IMR-90 (cell line): Measurements from ENCODE around the gene MLF2. TPM values are rescaled to one million over a fixed set of nuclear protein-coding genes. Genes with fewer than 3 reads are reported as not detected.

Experiments used
- ATAC-seq: fragments of 200-7000 bp; cut with Tn5 transposase; 2 replicates; pipeline ENCODE4 v1.9.1; 2020; ENCODE audit warnings: low read depth, mild to moderate bottlenecking, moderate library complexity
- BruUV-seq: library from RNA; stranded (reverse); fragments of 400-500 nt; replicated peaks from 2 replicates; lab custom pipeline; 2021; lab: Mats Ljungman, UMichigan
- CTCF ChIA-PET: fragments of 300-600 bp; formaldehyde crosslinking; extraction: SDS; loops from one replicate; lab custom pipeline; 2021; ENCODE audit warnings: antibody characterized with exemption; lab: Yijun Ruan, JAX
- POLR2A ChIA-PET: fragments of 300-600 bp; sonication (Branson Sonifier 250); formaldehyde crosslinking; loops from one replicate; lab custom pipeline; 2022; ENCODE audit warnings: antibody characterized with exemption; ENCODE audit not compliant: unreplicated experiment; lab: Charles Lee
- DNase-seq: peaks from one replicate; pipeline ENCODE4 v3.0.0; 2013
- H2AFZ ChIP-seq: replicated peaks from 2 replicates; pipeline ENCODE3; 2013; ENCODE audit warnings: low read length, mild to moderate bottlenecking; ENCODE audit not compliant: poor library complexity
- H2AK5ac ChIP-seq: 2 replicates; pipeline ENCODE4 v1.6.1; 2013; ENCODE audit warnings: low read depth, low read length, inconsistent platforms
- H2AK9ac ChIP-seq: replicated peaks from 2 replicates; pipeline ENCODE3; 2013; ENCODE audit warnings: mild to moderate bottlenecking, low read depth, low read length, moderate library complexity; ENCODE audit not compliant: poor library complexity
- H2BK120ac ChIP-seq: 2 replicates; pipeline ENCODE4 v1.6.1; 2013; ENCODE audit warnings: low read depth, low read length, inconsistent platforms
- H2BK15ac ChIP-seq: 3 replicates; pipeline ENCODE4 v1.6.1; 2013; ENCODE audit warnings: low read depth, low read length, inconsistent platforms
- H2BK20ac ChIP-seq: 2 replicates; pipeline ENCODE4 v1.6.1; 2013; ENCODE audit warnings: low read depth, mild to moderate bottlenecking, inconsistent platforms, low read length, moderate library complexity
- H2BK5ac ChIP-seq: 2 replicates; pipeline ENCODE4 v1.6.1; 2013; ENCODE audit warnings: mild to moderate bottlenecking, low read depth, low read length, inconsistent platforms; ENCODE audit not compliant: poor library complexity, severe bottlenecking
- H3K14ac ChIP-seq: replicated peaks from 2 replicates; pipeline ENCODE4 v1.6.1; 2013; ENCODE audit warnings: low read depth, low read length, inconsistent platforms
- H3K18ac ChIP-seq: 2 replicates; pipeline ENCODE4 v1.6.1; 2013; ENCODE audit warnings: low read depth, low read length, control low read depth
- H3K23ac ChIP-seq: 2 replicates; pipeline ENCODE4 v1.6.1; 2013; ENCODE audit warnings: low read depth, low read length, inconsistent platforms
- H3K27ac ChIP-seq: 2 replicates; pipeline ENCODE4 v1.5.1; 2013; ENCODE audit warnings: mild to moderate bottlenecking, control low read depth, low read length; ENCODE audit not compliant: insufficient read depth
- H3K27me3 ChIP-seq: 2 replicates; pipeline ENCODE4 v1.6.1; 2013; ENCODE audit warnings: low read length; ENCODE audit not compliant: control insufficient read depth, insufficient read depth
- H3K36me3 ChIP-seq: 2 replicates; pipeline ENCODE4 v1.6.1; 2013; ENCODE audit warnings: low read length, mixed read lengths; ENCODE audit not compliant: control insufficient read depth, insufficient read depth
- H3K4ac ChIP-seq: 2 replicates; pipeline ENCODE4 v1.6.1; 2013; ENCODE audit warnings: low read depth, low read length, inconsistent platforms
- H3K4me1 ChIP-seq: 2 replicates; pipeline ENCODE4 v1.6.1; 2013; ENCODE audit warnings: low read length, mixed read lengths; ENCODE audit not compliant: control insufficient read depth, insufficient read depth
- H3K4me2 ChIP-seq: 2 replicates; pipeline ENCODE4 v1.6.1; 2013; ENCODE audit warnings: low read depth, mild to moderate bottlenecking, control low read depth, low read length, moderate library complexity
- H3K4me3 ChIP-seq: 2 replicates; pipeline ENCODE4 v1.5.1; 2013; ENCODE audit warnings: low read depth, mild to moderate bottlenecking, control low read depth, low read length, moderate library complexity; ENCODE audit not compliant: insufficient read depth
- H3K56ac ChIP-seq: 2 replicates; pipeline ENCODE4 v1.6.1; 2013; ENCODE audit warnings: low read length, inconsistent platforms; ENCODE audit not compliant: insufficient read depth; ENCODE audit errors: extremely low read depth
- H3K79me1 ChIP-seq, 2 experiments: 2 replicates each; pipeline ENCODE4 v1.6.1; 2013; ENCODE audit warnings: low read length in 2 of 2, inconsistent platforms in 1 of 2, low read depth in 1 of 2
- H3K9ac ChIP-seq: 2 replicates; pipeline ENCODE4 v1.6.1; 2013; ENCODE audit warnings: low read depth, low read length, control low read depth
- H3K9me1 ChIP-seq: 2 replicates; pipeline ENCODE4 v1.6.1; 2013; ENCODE audit warnings: low read length, inconsistent platforms; ENCODE audit not compliant: insufficient read depth
- H3K9me3 ChIP-seq: 2 replicates; pipeline ENCODE4 v1.6.1; 2013; ENCODE audit warnings: low read length; ENCODE audit not compliant: control insufficient read depth, insufficient read depth
- H4K20me1 ChIP-seq: 2 replicates; pipeline ENCODE4 v1.6.1; 2013; ENCODE audit warnings: low read length, inconsistent platforms; ENCODE audit not compliant: insufficient read depth
- H4K5ac ChIP-seq: 2 replicates; pipeline ENCODE4 v1.6.1; 2013; ENCODE audit warnings: mild to moderate bottlenecking, low read depth, low read length, control low read depth
- H4K8ac ChIP-seq, 2 experiments: 2 replicates each; pipeline ENCODE4 v1.6.1; 2013; ENCODE audit warnings: low read depth in 2 of 2, low read length in 2 of 2, control low read depth in 1 of 2, inconsistent platforms in 1 of 2
- H4K91ac ChIP-seq: 2 replicates; pipeline ENCODE4 v1.6.1; 2013; ENCODE audit warnings: low read depth, low read length, inconsistent platforms; ENCODE audit not compliant: insufficient read depth
- BHLHE40 ChIP-seq: fragments of 150-350 bp; IDR thresholded peaks from 2 replicates; pipeline ENCODE4 v1.6.1; 2016; ENCODE audit warnings: mild to moderate bottlenecking, low read depth, low read length
- CEBPB ChIP-seq: IDR thresholded peaks from 2 replicates; pipeline ENCODE4 v1.6.1; 2012; ENCODE audit warnings: low read depth, low read length, improper control_type of control experiment
- CTCF ChIP-seq: conservative IDR thresholded peaks from 2 replicates; pipeline ENCODE4 v1.5.1; 2012; ENCODE audit warnings: mild to moderate bottlenecking, low read depth, low read length, improper control_type of control experiment
- ELK1 ChIP-seq: fragments of 150-350 bp; IDR thresholded peaks from 2 replicates; pipeline ENCODE4 v1.6.1; 2016; ENCODE audit warnings: low read depth, mild to moderate bottlenecking, low read length, moderate library complexity, borderline replicate concordance
- FOS ChIP-seq: fragments of 150-350 bp; IDR thresholded peaks from 2 replicates; pipeline ENCODE4 v1.6.1; 2016; ENCODE audit warnings: low read depth, low read length
- MAFK ChIP-seq: IDR thresholded peaks from 2 replicates; pipeline ENCODE4 v1.6.1; 2012; ENCODE audit warnings: low read depth, low read length, improper control_type of control experiment
- MAZ ChIP-seq: IDR thresholded peaks from 2 replicates; pipeline ENCODE4 v1.6.1; 2012; ENCODE audit warnings: low read depth, mild to moderate bottlenecking, low read length, improper control_type of control experiment, moderate library complexity, borderline replicate concordance
- MXI1 ChIP-seq: IDR thresholded peaks from 2 replicates; pipeline ENCODE4 v1.6.1; 2012; ENCODE audit warnings: low read depth, mild to moderate bottlenecking, low read length, moderate library complexity, borderline replicate concordance
- NFE2L2 ChIP-seq: fragments of 150-350 bp; IDR thresholded peaks from 2 replicates; pipeline ENCODE4 v1.6.1; 2016; ENCODE audit warnings: low read depth, mild to moderate bottlenecking, low read length
- POLR2A ChIP-seq: IDR thresholded peaks from 2 replicates; pipeline ENCODE4 v1.6.1; 2012; ENCODE audit warnings: mild to moderate bottlenecking, low read depth, low read length
- RFX5 ChIP-seq: IDR thresholded peaks from 2 replicates; pipeline ENCODE4 v1.8.0; 2012; ENCODE audit warnings: low read depth, mild to moderate bottlenecking, low read length, moderate library complexity
- SMC3 ChIP-seq: fragments of 150-350 bp; IDR thresholded peaks from 2 replicates; pipeline ENCODE4 v1.6.1; 2016; ENCODE audit warnings: low read depth, mild to moderate bottlenecking, antibody characterized with exemption, low read length, moderate library complexity
- WGBS, 2 experiments: methylation state at CpG; one replicate each; pipeline versions ENCODE4 v1.1.5 to v1.1.7; 2013; ENCODE audit warnings: missing lambda C conversion rate in 2 of 2; ENCODE audit not compliant: insufficient read length in 1 of 2; ENCODE audit errors: extremely low coverage in 2 of 2; 5-methylcytosine and 5-hydroxymethylcytosine counted together
- dilution Hi-C: fragments of 300-500 bp; cut with HindIII; formaldehyde crosslinking; loops from one replicate; pipeline ENCODE4 v1.14.3; 2018; ENCODE audit warnings: low sequenced_read_pairs; ENCODE audit not compliant: unreplicated experiment
- in situ Hi-C: fragments of 300-500 bp; cut with MboI; formaldehyde crosslinking; loops from 3 replicates; pipeline ENCODE4 v1.14.3; 2019; ENCODE audit warnings: low sequenced_read_pairs, inconsistent platforms, mixed read lengths
- intact Hi-C: fragments of 100-400 bp; cut with micrococcal nuclease; formaldehyde crosslinking; loops from 2 replicates; pipeline ENCODE4 v1.10.0; 2022
- polyA plus RNA-seq, 3 experiments: library from polyadenylated mRNA; depleted of rRNA; stranded (reverse); fragments of >200 nt; gene quantifications; 2 replicates each; pipeline ENCODE4 v1.2.3, GENCODE V29; 2012; ENCODE audit warnings: low replicate concordance in 1 of 3
- total RNA-seq: library from RNA; depleted of rRNA; stranded (reverse); fragments of >200 nt; gene quantifications from 2 replicates; pipeline ENCODE4 v1.2.3, GENCODE V29; 2012

MLF2 gene
- total and polyA plus RNA-seq, 2 of the 4 experiments (the other 2 are of a cell fraction), result 236 to 403 TPM

GRCh38 chr12:6775185-6776174 is 22.5 kb upstream of the MLF2 start:
- H3K9ac ChIP-seq, result no peak overlapping the region
- dilution Hi-C loops (no loop called here), intact Hi-C loops (no loop called here)

More at GRCh38 chr12:6775185-6776174, 22.5 kb upstream of the MLF2 start:
- Histone ChIP-seq H3K4me3 (no peak overlapping the region), H2AK9ac (no peak overlapping the region), H3K27ac (no peak overlapping the region), H3K27me3 (no peaks in the 10 kb centered on the region), H3K14ac (no peak overlapping the region), H3K36me3 (peaks cover 10% of the 10 kb centered on the region), H2BK120ac (no peak overlapping the region), H2AK5ac (no peak overlapping the region), H2BK5ac (no peak overlapping the region), H3K4me1 (peaks cover 6% of the 10 kb centered on the region; the same call in 1 of the 2 replicates), H4K5ac (no peak overlapping the region), H2AFZ (no peak overlapping the region), H4K20me1 (no peaks in the 10 kb centered on the region; the same call in 1 of the 2 replicates), H2BK15ac (no peak overlapping the region), H4K91ac (no peak overlapping the region), H3K79me1 (peaks cover 0 to 10% of the 10 kb centered on the region in 2 experiments; a peak in 1 of 4 replicates), H3K4me2 (no peak overlapping the region), H4K8ac (no peak overlapping the region), H3K56ac (no peak overlapping the region), H3K4ac (no peak overlapping the region), H2BK20ac (no peak overlapping the region), H3K18ac (no peak overlapping the region), H3K23ac (no peak overlapping the region), H3K9me1 (no peaks in the 10 kb centered on the region), H3K9me3 (no peaks in the 10 kb centered on the region)
- in situ Hi-C loops, result no loop called here
- ChIA-PET CTCF (no interaction called here), POLR2A (interaction anchor here (0.7 kb wide), 2 partner anchors 8 to 10 kb away, joined by 4 read pairs; partner anchors contain the start of gene PTMS)
- no peak for ATAC-seq
- TF ChIP-seq MAZ (no peak), FOS (no peak), BHLHE40 (no peak), CEBPB (no peak), MAFK (no peak), ELK1 (no peak), SMC3 (no peak), NFE2L2 (no peak), POLR2A (no peak), CTCF (no peak), MXI1 (no peak), RFX5 (no peak)
- no TSS peak for BruUV-seq
- DNase-seq, result no peak
- 80% methylated on average over 1 of the region's 16 CpGs; no CpG with 5 or more reads in 1 of the 2 experiments for WGBS, 2 experiments
